IMR-90 (cell line): ENCODE data around the gene NUAK1. TPM values are rescaled to one million over a fixed set of nuclear protein-coding genes. Genes with fewer than 3 reads are reported as not detected.

Experiments
- ATAC-seq: fragments of 200-7000 bp; cut with Tn5 transposase; 2 replicates; pipeline ENCODE4 v1.9.1; 2020; ENCODE audit warnings: low read depth, mild to moderate bottlenecking, moderate library complexity
- BruUV-seq: library from RNA; stranded (reverse); fragments of 400-500 nt; replicated peaks from 2 replicates; lab custom pipeline; 2021; lab: Mats Ljungman, UMichigan
- CTCF ChIA-PET: fragments of 300-600 bp; formaldehyde crosslinking; extraction: SDS; loops from one replicate; lab custom pipeline; 2021; ENCODE audit warnings: antibody characterized with exemption; lab: Yijun Ruan, JAX
- POLR2A ChIA-PET: fragments of 300-600 bp; sonication (Branson Sonifier 250); formaldehyde crosslinking; loops from one replicate; lab custom pipeline; 2022; ENCODE audit warnings: antibody characterized with exemption; ENCODE audit not compliant: unreplicated experiment; lab: Charles Lee
- DNase-seq: peaks from one replicate; pipeline ENCODE4 v3.0.0; 2013
- H2AFZ ChIP-seq: replicated peaks from 2 replicates; pipeline ENCODE3; 2013; ENCODE audit warnings: low read length, mild to moderate bottlenecking; ENCODE audit not compliant: poor library complexity
- H2AK5ac ChIP-seq: 2 replicates; pipeline ENCODE4 v1.6.1; 2013; ENCODE audit warnings: low read depth, low read length, inconsistent platforms
- H2AK9ac ChIP-seq: replicated peaks from 2 replicates; pipeline ENCODE3; 2013; ENCODE audit warnings: mild to moderate bottlenecking, low read depth, low read length, moderate library complexity; ENCODE audit not compliant: poor library complexity
- H2BK120ac ChIP-seq: 2 replicates; pipeline ENCODE4 v1.6.1; 2013; ENCODE audit warnings: low read depth, low read length, inconsistent platforms
- H2BK15ac ChIP-seq: 3 replicates; pipeline ENCODE4 v1.6.1; 2013; ENCODE audit warnings: low read depth, low read length, inconsistent platforms
- H2BK20ac ChIP-seq: 2 replicates; pipeline ENCODE4 v1.6.1; 2013; ENCODE audit warnings: low read depth, mild to moderate bottlenecking, inconsistent platforms, low read length, moderate library complexity
- H2BK5ac ChIP-seq: 2 replicates; pipeline ENCODE4 v1.6.1; 2013; ENCODE audit warnings: mild to moderate bottlenecking, low read depth, low read length, inconsistent platforms; ENCODE audit not compliant: poor library complexity, severe bottlenecking
- H3K14ac ChIP-seq: replicated peaks from 2 replicates; pipeline ENCODE4 v1.6.1; 2013; ENCODE audit warnings: low read depth, low read length, inconsistent platforms
- H3K18ac ChIP-seq: 2 replicates; pipeline ENCODE4 v1.6.1; 2013; ENCODE audit warnings: low read depth, low read length, control low read depth
- H3K23ac ChIP-seq: 2 replicates; pipeline ENCODE4 v1.6.1; 2013; ENCODE audit warnings: low read depth, low read length, inconsistent platforms
- H3K27ac ChIP-seq: 2 replicates; pipeline ENCODE4 v1.5.1; 2013; ENCODE audit warnings: mild to moderate bottlenecking, control low read depth, low read length; ENCODE audit not compliant: insufficient read depth
- H3K27me3 ChIP-seq: 2 replicates; pipeline ENCODE4 v1.6.1; 2013; ENCODE audit warnings: low read length; ENCODE audit not compliant: control insufficient read depth, insufficient read depth
- H3K36me3 ChIP-seq: 2 replicates; pipeline ENCODE4 v1.6.1; 2013; ENCODE audit warnings: low read length, mixed read lengths; ENCODE audit not compliant: control insufficient read depth, insufficient read depth
- H3K4ac ChIP-seq: 2 replicates; pipeline ENCODE4 v1.6.1; 2013; ENCODE audit warnings: low read depth, low read length, inconsistent platforms
- H3K4me1 ChIP-seq: 2 replicates; pipeline ENCODE4 v1.6.1; 2013; ENCODE audit warnings: low read length, mixed read lengths; ENCODE audit not compliant: control insufficient read depth, insufficient read depth
- H3K4me2 ChIP-seq: 2 replicates; pipeline ENCODE4 v1.6.1; 2013; ENCODE audit warnings: low read depth, mild to moderate bottlenecking, control low read depth, low read length, moderate library complexity
- H3K4me3 ChIP-seq: 2 replicates; pipeline ENCODE4 v1.5.1; 2013; ENCODE audit warnings: low read depth, mild to moderate bottlenecking, control low read depth, low read length, moderate library complexity; ENCODE audit not compliant: insufficient read depth
- H3K56ac ChIP-seq: 2 replicates; pipeline ENCODE4 v1.6.1; 2013; ENCODE audit warnings: low read length, inconsistent platforms; ENCODE audit not compliant: insufficient read depth; ENCODE audit errors: extremely low read depth
- H3K79me1 ChIP-seq, 2 experiments: 2 replicates each; pipeline ENCODE4 v1.6.1; 2013; ENCODE audit warnings: low read length in 2 of 2, inconsistent platforms in 1 of 2, low read depth in 1 of 2
- H3K9ac ChIP-seq: 2 replicates; pipeline ENCODE4 v1.6.1; 2013; ENCODE audit warnings: low read depth, low read length, control low read depth
- H3K9me1 ChIP-seq: 2 replicates; pipeline ENCODE4 v1.6.1; 2013; ENCODE audit warnings: low read length, inconsistent platforms; ENCODE audit not compliant: insufficient read depth
- H3K9me3 ChIP-seq: 2 replicates; pipeline ENCODE4 v1.6.1; 2013; ENCODE audit warnings: low read length; ENCODE audit not compliant: control insufficient read depth, insufficient read depth
- H4K20me1 ChIP-seq: 2 replicates; pipeline ENCODE4 v1.6.1; 2013; ENCODE audit warnings: low read length, inconsistent platforms; ENCODE audit not compliant: insufficient read depth
- H4K5ac ChIP-seq: 2 replicates; pipeline ENCODE4 v1.6.1; 2013; ENCODE audit warnings: mild to moderate bottlenecking, low read depth, low read length, control low read depth
- H4K8ac ChIP-seq, 2 experiments: 2 replicates each; pipeline ENCODE4 v1.6.1; 2013; ENCODE audit warnings: low read depth in 2 of 2, low read length in 2 of 2, control low read depth in 1 of 2, inconsistent platforms in 1 of 2
- H4K91ac ChIP-seq: 2 replicates; pipeline ENCODE4 v1.6.1; 2013; ENCODE audit warnings: low read depth, low read length, inconsistent platforms; ENCODE audit not compliant: insufficient read depth
- BHLHE40 ChIP-seq: fragments of 150-350 bp; IDR thresholded peaks from 2 replicates; pipeline ENCODE4 v1.6.1; 2016; ENCODE audit warnings: mild to moderate bottlenecking, low read depth, low read length
- CEBPB ChIP-seq: IDR thresholded peaks from 2 replicates; pipeline ENCODE4 v1.6.1; 2012; ENCODE audit warnings: low read depth, low read length, improper control_type of control experiment
- CTCF ChIP-seq: conservative IDR thresholded peaks from 2 replicates; pipeline ENCODE4 v1.5.1; 2012; ENCODE audit warnings: mild to moderate bottlenecking, low read depth, low read length, improper control_type of control experiment
- FOS ChIP-seq: fragments of 150-350 bp; IDR thresholded peaks from 2 replicates; pipeline ENCODE4 v1.6.1; 2016; ENCODE audit warnings: low read depth, low read length
- MAZ ChIP-seq: IDR thresholded peaks from 2 replicates; pipeline ENCODE4 v1.6.1; 2012; ENCODE audit warnings: low read depth, mild to moderate bottlenecking, low read length, improper control_type of control experiment, moderate library complexity, borderline replicate concordance
- RAD21 ChIP-seq: IDR thresholded peaks from 2 replicates; pipeline ENCODE4 v1.6.1; 2012; ENCODE audit warnings: low read length, improper control_type of control experiment
- RFX5 ChIP-seq: IDR thresholded peaks from 2 replicates; pipeline ENCODE4 v1.8.0; 2012; ENCODE audit warnings: low read depth, mild to moderate bottlenecking, low read length, moderate library complexity
- SMC3 ChIP-seq: fragments of 150-350 bp; IDR thresholded peaks from 2 replicates; pipeline ENCODE4 v1.6.1; 2016; ENCODE audit warnings: low read depth, mild to moderate bottlenecking, antibody characterized with exemption, low read length, moderate library complexity
- WGBS, 2 experiments: methylation state at CpG; one replicate each; pipeline versions ENCODE4 v1.1.5 to v1.1.7; 2013; ENCODE audit warnings: missing lambda C conversion rate in 2 of 2; ENCODE audit not compliant: insufficient read length in 1 of 2; ENCODE audit errors: extremely low coverage in 2 of 2; 5-methylcytosine and 5-hydroxymethylcytosine counted together
- dilution Hi-C: fragments of 300-500 bp; cut with HindIII; formaldehyde crosslinking; loops from one replicate; pipeline ENCODE4 v1.14.3; 2018; ENCODE audit warnings: low sequenced_read_pairs; ENCODE audit not compliant: unreplicated experiment
- in situ Hi-C: fragments of 300-500 bp; cut with MboI; formaldehyde crosslinking; loops from 3 replicates; pipeline ENCODE4 v1.14.3; 2019; ENCODE audit warnings: low sequenced_read_pairs, inconsistent platforms, mixed read lengths
- intact Hi-C: fragments of 100-400 bp; cut with micrococcal nuclease; formaldehyde crosslinking; loops from 2 replicates; pipeline ENCODE4 v1.10.0; 2022
- polyA plus RNA-seq, 3 experiments: library from polyadenylated mRNA; depleted of rRNA; stranded (reverse); fragments of >200 nt; gene quantifications; 2 replicates each; pipeline ENCODE4 v1.2.3, GENCODE V29; 2012; ENCODE audit warnings: low replicate concordance in 1 of 3
- total RNA-seq: library from RNA; depleted of rRNA; stranded (reverse); fragments of >200 nt; gene quantifications from 2 replicates; pipeline ENCODE4 v1.2.3, GENCODE V29; 2012
- TF ChIP-seq, protein P1 (sequence below): fragments of 150-350 bp; IDR thresholded peaks from 2 replicates; pipeline ENCODE4 v1.6.1; 2016; ENCODE audit warnings: low read depth, mild to moderate bottlenecking, low read length, moderate library complexity, borderline replicate concordance
- TF ChIP-seq, protein P2 (sequence below): fragments of 150-350 bp; IDR thresholded peaks from 2 replicates; pipeline ENCODE4 v1.6.1; 2017; ENCODE audit warnings: mild to moderate bottlenecking, antibody characterized with exemption, low read length, low read depth

NUAK1 gene
- total and polyA plus RNA-seq, 2 of the 4 experiments (the other 2 are of a cell fraction), result 4.8 to 8.8 TPM

DNA sequence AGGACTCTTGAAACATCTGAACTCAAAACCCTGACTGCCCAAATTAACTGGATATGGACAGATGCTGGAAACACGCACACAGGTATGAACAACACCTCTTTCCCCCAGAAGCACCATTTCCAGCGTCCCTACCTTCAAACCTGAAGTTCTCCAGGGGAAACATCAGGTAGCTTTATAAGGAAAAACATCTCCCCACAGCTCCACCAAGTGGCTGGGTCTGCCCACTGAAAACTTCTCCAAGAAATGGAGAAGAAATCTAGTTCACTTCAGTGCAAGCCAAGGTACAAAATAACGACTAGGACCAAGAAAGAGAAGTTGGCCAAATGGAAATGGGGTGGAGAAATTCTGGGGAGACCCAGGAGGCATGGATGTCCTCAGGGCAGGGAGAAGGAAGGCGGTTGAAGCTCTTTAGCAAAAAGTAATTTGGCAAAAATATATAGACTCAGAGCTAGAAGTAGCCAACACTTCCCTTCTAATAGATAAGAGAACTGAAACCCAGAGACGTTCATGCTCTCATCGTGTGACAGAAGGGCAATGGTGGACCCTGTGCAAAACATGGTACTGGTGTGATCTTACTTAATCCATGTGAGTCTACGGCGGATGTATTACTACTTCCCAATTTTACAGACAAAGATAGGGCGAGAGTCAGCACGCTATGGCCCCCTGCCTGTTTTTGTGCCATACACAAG, 10.5 kb upstream of the NUAK1 start:
- no peaks in the 10 kb centered on the region for H3K9me3 ChIP-seq
- DNase-seq, result peak; percentile 18
- intact Hi-C loops, result no loop called here

More for the DNA sequence above, 10.5 kb upstream of the NUAK1 start:
- no TSS peak for BruUV-seq
- whole genome bisulfite sequencing, 2 experiments, result no CpG with 5 or more reads among the region's 10 CpGs
- Histone ChIP-seq H3K79me1 (peaks cover 3 to 11% of the 10 kb centered on the region in 2 experiments; a peak in 3 of 4 replicates), H3K4me3 (no peak overlapping the region), H2AFZ (no peak overlapping the region), H3K14ac (no peak overlapping the region), H2AK5ac (no peak overlapping the region), H2AK9ac (no peak overlapping the region), H2BK15ac (no peak overlapping the region), H4K20me1 (no peaks in the 10 kb centered on the region; the same call in 1 of the 2 replicates), H3K4ac (no peak overlapping the region), H3K9ac (no peak overlapping the region), H3K27ac (no peak overlapping the region), H4K5ac (no peak overlapping the region), H3K23ac (no peak overlapping the region), H3K18ac (no peak overlapping the region), H3K36me3 (no peaks in the 10 kb centered on the region), H2BK5ac (no peak overlapping the region), H4K8ac (no peak overlapping the region), H2BK20ac (no peak overlapping the region), H3K4me2 (no peak overlapping the region), H4K91ac (no peak overlapping the region), H3K27me3 (no peaks in the 10 kb centered on the region), H2BK120ac (no peak overlapping the region), H3K56ac (no peak overlapping the region), H3K9me1 (peaks cover 8% of the 10 kb centered on the region; the same call in 1 of the 2 replicates), H3K4me1 (peaks cover 2% of the 10 kb centered on the region; the same call in 1 of the 2 replicates)
- no peak for TF ChIP-seq CEBPB
- TF ChIP-seq, protein P1, sequence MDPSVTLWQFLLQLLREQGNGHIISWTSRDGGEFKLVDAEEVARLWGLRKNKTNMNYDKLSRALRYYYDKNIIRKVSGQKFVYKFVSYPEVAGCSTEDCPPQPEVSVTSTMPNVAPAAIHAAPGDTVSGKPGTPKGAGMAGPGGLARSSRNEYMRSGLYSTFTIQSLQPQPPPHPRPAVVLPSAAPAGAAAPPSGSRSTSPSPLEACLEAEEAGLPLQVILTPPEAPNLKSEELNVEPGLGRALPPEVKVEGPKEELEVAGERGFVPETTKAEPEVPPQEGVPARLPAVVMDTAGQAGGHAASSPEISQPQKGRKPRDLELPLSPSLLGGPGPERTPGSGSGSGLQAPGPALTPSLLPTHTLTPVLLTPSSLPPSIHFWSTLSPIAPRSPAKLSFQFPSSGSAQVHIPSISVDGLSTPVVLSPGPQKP, result no peak
- TF ChIP-seq RAD21, result peak; percentile 57
- no peak for TF ChIP-seq FOS
- TF ChIP-seq BHLHE40, result no peak
- no peak for TF ChIP-seq MAZ
- TF ChIP-seq, protein P2, sequence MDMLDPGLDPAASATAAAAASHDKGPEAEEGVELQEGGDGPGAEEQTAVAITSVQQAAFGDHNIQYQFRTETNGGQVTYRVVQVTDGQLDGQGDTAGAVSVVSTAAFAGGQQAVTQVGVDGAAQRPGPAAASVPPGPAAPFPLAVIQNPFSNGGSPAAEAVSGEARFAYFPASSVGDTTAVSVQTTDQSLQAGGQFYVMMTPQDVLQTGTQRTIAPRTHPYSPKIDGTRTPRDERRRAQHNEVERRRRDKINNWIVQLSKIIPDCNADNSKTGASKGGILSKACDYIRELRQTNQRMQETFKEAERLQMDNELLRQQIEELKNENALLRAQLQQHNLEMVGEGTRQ, result no peak
- peak; percentile 58 for TF ChIP-seq CTCF
- TF ChIP-seq SMC3, result peak; percentile 62
- TF ChIP-seq RFX5, result no peak
- ChIA-PET CTCF (interaction anchor here (0.5 to 2.2 kb wide), 13 partner anchors 8 to 728 kb away, joined by 3 to 6 read pairs (median 3); partner anchors contain the start of gene NUAK1), POLR2A (no interaction called here)
- in situ Hi-C loops (no loop called here), dilution Hi-C loops (no loop called here)
- ATAC-seq, result peak; percentile 53; the same call in 1 of the 2 replicates
